Measurements from ENCODE around the gene WDR64. TPM values are rescaled to one million over a fixed set of nuclear protein-coding genes. Genes with fewer than 3 reads are reported as not detected.

The WDR64 gene
- total and polyA plus RNA-seq, 2 of the 4 experiments (the other 2 are of a cell fraction): not detected

DNA sequence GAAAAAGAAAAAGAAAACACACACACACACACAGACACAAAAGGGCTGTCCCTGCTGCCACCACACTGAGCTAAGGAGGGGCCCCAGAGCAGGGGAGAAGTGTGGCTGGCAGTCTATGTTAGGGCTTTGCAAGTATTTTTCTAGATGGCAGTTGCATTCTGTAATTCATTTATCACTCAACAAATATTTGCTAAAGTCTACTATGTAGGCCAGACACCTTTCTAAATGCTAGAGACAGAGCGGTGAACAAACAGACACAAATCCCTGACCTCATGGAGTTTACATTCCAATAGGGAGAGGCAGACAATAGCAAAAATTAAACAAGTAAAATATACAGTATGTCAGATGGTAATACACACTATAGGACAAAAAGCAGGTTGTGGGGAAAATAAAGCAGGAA, 20.2 kb downstream of the WDR64 start:
- Histone ChIP-seq H2BK20ac (ENCODE audit: low read depth, low read length) (no peak overlapping the region), H3K14ac (replicated peaks; ENCODE audit: low read depth, low read length) (no peak overlapping the region), H3K9me1 (ENCODE audit: insufficient read depth, low read length) (no peaks in the 10 kb centered on the region), H3K36me3 (ENCODE audit: control insufficient read depth, insufficient read depth, low read length) (no peaks in the 10 kb centered on the region), H2BK5ac (ENCODE audit: low read depth, low read length, poor library complexity, severe bottlenecking) (no peak overlapping the region), H3K27me3 (ENCODE audit: control insufficient read depth, insufficient read depth, low read length) (no peaks in the 10 kb centered on the region; the same call in 1 of the 2 replicates), H3K23ac (ENCODE audit: low read depth, low read length) (no peak overlapping the region), H3K9ac (ENCODE audit: low read depth, low read length) (no peak overlapping the region), H3K4me2 (ENCODE audit: low read depth, low read length) (no peak overlapping the region), H2BK120ac (ENCODE audit: low read depth, low read length) (no peak overlapping the region), H4K91ac (ENCODE audit: insufficient read depth, low read depth, low read length) (no peak overlapping the region), H3K9me3 (ENCODE audit: control insufficient read depth, insufficient read depth, low read length) (no peaks in the 10 kb centered on the region), H4K20me1 (ENCODE audit: insufficient read depth, low read length) (no peaks in the 10 kb centered on the region), H3K27ac (ENCODE audit: insufficient read depth, low read length) (no peak overlapping the region), H3K4me3 (ENCODE audit: insufficient read depth, low read depth, low read length) (no peak overlapping the region), H3K4ac (ENCODE audit: low read depth, low read length) (no peak overlapping the region), H2AK5ac (ENCODE audit: low read depth, low read length) (no peak overlapping the region), H3K79me1 (ENCODE audit: low read depth in 1 of 2, low read length in 2 of 2) (no peaks in the 10 kb centered on the region), H3K18ac (ENCODE audit: low read depth, low read length) (no peak overlapping the region), H4K5ac (ENCODE audit: low read depth, low read length) (no peak overlapping the region), H2AFZ (replicated peaks; ENCODE audit: low read length, poor library complexity) (no peak overlapping the region), H2AK9ac (replicated peaks; ENCODE audit: low read depth, low read length, poor library complexity) (no peak overlapping the region), H4K8ac (ENCODE audit: low read depth in 2 of 2, low read length in 2 of 2) (no peak overlapping the region), H2BK15ac (ENCODE audit: low read depth, low read length) (no peak overlapping the region), H3K56ac (ENCODE audit: extremely low read depth, insufficient read depth, low read length) (no peak overlapping the region), H3K4me1 (ENCODE audit: control insufficient read depth, insufficient read depth, low read length) (no peaks in the 10 kb centered on the region)
- dilution Hi-C loops (cut with HindIII; ENCODE audit: low sequenced_read_pairs, unreplicated experiment): no loop called here
- WGBS, 2 experiments (ENCODE audit: extremely low coverage in 2 of 2, insufficient read length in 1 of 2): no CpG with 5 or more reads among the region's 1 CpG
- ATAC-seq (ENCODE audit: low read depth) (no peak), DNase-seq (no peak)
- intact Hi-C loops (cut with micrococcal nuclease): no loop called here
- no TSS peak for BruUV-seq (replicated peaks)
- in situ Hi-C loops (cut with MboI; ENCODE audit: low sequenced_read_pairs): no loop called here
- POLR2A ChIA-PET (ENCODE audit: unreplicated experiment): no interaction called here
- CTCF ChIA-PET: no interaction called here
- no peak for TF ChIP-seq RFX5 (IDR thresholded peaks at IDR 0.05; ENCODE audit: low read depth, low read length)
- TF ChIP-seq BHLHE40 (IDR thresholded peaks at IDR 0.05; ENCODE audit: low read depth, low read length): no peak
- no peak for TF ChIP-seq FOS (IDR thresholded peaks at IDR 0.05; ENCODE audit: low read depth, low read length)
- no peak for TF ChIP-seq CEBPB (IDR thresholded peaks at IDR 0.05; ENCODE audit: low read depth, low read length)
- TF ChIP-seq MAFK (IDR thresholded peaks at IDR 0.05; ENCODE audit: low read depth, low read length): no peak
- no peak for TF ChIP-seq CHD1 (IDR thresholded peaks at IDR 0.05; ENCODE audit: low read depth, low read length)
- TF ChIP-seq, protein P1, sequence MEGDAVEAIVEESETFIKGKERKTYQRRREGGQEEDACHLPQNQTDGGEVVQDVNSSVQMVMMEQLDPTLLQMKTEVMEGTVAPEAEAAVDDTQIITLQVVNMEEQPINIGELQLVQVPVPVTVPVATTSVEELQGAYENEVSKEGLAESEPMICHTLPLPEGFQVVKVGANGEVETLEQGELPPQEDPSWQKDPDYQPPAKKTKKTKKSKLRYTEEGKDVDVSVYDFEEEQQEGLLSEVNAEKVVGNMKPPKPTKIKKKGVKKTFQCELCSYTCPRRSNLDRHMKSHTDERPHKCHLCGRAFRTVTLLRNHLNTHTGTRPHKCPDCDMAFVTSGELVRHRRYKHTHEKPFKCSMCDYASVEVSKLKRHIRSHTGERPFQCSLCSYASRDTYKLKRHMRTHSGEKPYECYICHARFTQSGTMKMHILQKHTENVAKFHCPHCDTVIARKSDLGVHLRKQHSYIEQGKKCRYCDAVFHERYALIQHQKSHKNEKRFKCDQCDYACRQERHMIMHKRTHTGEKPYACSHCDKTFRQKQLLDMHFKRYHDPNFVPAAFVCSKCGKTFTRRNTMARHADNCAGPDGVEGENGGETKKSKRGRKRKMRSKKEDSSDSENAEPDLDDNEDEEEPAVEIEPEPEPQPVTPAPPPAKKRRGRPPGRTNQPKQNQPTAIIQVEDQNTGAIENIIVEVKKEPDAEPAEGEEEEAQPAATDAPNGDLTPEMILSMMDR (conservative IDR thresholded peaks at IDR 0.05; ENCODE audit: low read depth, low read length): no peak
- TF ChIP-seq POLR2A (IDR thresholded peaks at IDR 0.05; ENCODE audit: low read depth, low read length): no peak
- TF ChIP-seq MXI1 (IDR thresholded peaks at IDR 0.05; ENCODE audit: borderline replicate concordance, low read depth, low read length): no peak
- TF ChIP-seq, protein P2, sequence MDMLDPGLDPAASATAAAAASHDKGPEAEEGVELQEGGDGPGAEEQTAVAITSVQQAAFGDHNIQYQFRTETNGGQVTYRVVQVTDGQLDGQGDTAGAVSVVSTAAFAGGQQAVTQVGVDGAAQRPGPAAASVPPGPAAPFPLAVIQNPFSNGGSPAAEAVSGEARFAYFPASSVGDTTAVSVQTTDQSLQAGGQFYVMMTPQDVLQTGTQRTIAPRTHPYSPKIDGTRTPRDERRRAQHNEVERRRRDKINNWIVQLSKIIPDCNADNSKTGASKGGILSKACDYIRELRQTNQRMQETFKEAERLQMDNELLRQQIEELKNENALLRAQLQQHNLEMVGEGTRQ (IDR thresholded peaks at IDR 0.05; ENCODE audit: low read depth, low read length): no peak
